Fibroblast of skin of right quadriceps (primary cell): Measurements from ENCODE around the gene GTF2A1.
"Not testable (repeated sequence)": the region's sequence is repeated elsewhere in the genome, so short reads cannot be mapped to it uniquely, and the experiment has no call there.

ENCODE experiments used
- DNase-seq: peaks from one replicate; pipeline ENCODE4 v3.0.0-alpha.2; 2013

GTF2A1 gene

GRCh38 chr14:81224222-81224621, 3.5 kb upstream of the GTF2A1 start:
- no peak for DNase-seq

GRCh38 chr14:81223788-81224187, 3.0 kb upstream of the GTF2A1 start:
- DNase-seq = not testable (repeated sequence)

DNA sequence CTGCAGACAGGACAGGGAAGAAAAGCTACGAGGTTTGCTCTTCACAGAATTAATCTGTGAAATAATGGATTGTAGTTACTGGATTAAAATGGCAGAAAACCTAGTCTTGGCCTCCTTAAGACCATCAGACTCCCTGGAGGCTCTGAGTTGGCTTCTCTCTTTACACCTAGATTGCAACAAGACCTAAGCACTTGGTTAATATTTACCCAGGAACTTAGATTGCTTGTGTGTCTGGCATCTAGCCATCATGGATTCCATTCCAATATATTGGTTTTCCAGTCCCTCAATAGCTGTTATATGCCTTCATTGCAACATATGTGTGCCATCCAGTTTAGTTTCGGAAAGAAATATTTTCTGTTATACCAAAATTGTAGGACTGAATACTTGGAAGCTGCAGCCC, 1.9 kb upstream of the GTF2A1 start:
- no peak for DNase-seq

DNA sequence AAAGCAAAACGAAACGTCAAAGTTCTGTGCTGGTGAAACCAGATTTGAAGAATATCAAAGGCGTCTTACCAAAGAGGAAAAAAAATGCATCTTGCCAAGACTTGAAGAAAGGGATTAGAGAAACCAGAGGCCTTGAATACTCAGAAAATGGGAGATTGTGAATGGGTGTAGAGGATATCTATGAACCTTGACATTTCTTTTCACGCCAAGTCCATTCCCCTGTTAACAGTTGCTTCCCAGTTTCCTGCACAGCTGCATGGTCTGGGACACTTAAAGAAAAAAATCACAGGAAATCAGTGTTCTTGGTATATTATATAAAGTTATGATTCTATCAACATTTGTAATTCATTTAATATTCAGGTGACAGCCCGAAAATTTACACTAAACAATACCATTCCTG, 1.4 kb upstream of the GTF2A1 start:
- no peak for DNase-seq

GRCh38 chr14:81221579-81222102, 882 bp upstream of the GTF2A1 start:
- no peak for DNase-seq

GRCh38 chr14:81220580-81220829, 254 bp downstream of the GTF2A1 start:
- no peak for DNase-seq

GRCh38 chr14:81219759-81220579, 790 bp downstream of the GTF2A1 start:
- DNase-seq = peak; percentile 23

DNA sequence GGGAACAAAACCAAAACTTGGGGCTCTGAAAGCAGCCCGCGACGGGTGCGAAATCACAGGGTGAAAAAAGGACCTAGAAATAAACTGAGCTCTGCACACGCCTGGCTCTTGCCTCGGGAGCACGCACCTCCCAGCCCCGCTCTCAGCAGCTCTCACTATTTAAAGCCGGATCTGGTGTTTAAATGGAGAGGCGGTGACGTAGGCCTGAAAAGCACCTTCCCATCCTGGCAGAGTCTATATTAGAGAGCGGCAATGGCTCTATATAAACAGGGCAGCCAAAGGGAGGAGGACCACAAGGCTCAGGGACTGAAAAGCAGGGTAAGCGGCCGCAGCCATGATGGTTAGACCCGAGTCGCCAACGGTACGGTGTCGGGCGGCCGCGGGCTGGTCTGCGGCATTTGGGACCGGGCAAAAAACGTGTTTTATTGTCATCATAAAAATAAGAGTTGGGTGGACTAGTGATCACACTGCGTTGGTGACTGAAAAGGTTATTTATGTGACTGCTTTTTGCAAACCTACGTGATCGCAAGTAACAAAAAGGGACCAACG, 1.5 kb downstream of the GTF2A1 start:
- DNase-seq = peak; percentile 98

DNA sequence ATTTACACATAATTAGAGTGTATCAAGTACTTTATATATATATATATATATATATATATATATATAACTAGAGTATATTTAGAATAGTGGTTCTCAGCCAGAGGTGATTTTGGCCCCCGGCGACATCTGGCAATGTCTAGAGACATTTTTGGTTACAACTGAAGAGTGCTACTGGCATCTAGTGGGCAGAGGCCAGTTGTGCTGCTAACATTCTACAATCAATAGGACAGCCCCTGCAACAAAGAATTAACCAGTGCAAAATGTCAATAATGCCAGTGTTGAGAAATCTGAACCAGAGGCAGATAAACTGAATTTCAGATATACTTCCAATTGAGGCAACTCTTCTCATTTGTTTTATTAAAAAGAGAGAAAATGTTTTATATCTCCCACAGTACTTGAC, 8.9 kb downstream of the GTF2A1 start:
- peak; percentile 13 for DNase-seq

- DNase-seq = no peak
These were observed 11.5 kb downstream of the GTF2A1 start for GRCh38 chr14:81209167-81209836.

- no peak for DNase-seq
These were observed 12.3 kb downstream of the GTF2A1 start for GRCh38 chr14:81208489-81208888.

DNA sequence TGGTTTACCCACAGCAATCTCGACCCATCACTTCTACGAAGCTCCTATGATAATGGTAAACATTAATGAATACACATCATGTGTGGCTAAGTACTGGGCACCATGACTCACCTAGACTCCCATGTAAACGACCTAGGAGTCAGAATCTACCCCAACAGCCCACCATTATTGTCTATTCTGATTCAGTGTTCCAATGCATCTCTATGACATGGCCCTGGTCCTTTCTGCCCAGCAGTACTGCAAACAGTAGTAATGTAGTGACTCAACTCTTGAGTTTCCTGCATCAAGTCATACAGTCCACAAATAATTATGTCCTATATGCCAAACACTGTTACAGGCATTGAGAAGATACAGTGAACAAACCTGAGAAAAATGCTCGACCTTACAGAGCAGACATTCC, 14.6 kb downstream of the GTF2A1 start:
- DNase-seq = peak; percentile 8

- no peak for DNase-seq
These were observed 15.1 kb downstream of the GTF2A1 start for GRCh38 chr14:81205639-81206038.

DNA sequence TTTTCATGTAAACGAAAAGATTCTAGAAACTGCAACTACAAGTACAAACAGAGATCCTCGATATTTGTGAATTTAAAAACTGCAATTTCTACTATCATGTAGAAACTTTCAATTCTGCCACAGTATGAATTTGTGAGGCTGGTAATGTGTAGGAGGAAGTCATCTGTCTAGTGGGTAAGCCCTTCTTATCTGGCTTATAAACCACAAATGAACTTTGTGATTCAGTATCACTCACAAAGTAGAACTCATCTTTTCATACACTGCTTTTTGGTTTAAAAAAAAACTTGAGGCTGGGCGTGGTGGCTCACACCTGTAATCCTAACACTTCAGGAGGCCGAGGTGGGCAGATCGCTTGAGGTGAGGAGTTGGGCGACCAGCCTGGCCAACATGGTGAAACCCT, 20.7 kb downstream of the GTF2A1 start:
- no peak for DNase-seq

DNA sequence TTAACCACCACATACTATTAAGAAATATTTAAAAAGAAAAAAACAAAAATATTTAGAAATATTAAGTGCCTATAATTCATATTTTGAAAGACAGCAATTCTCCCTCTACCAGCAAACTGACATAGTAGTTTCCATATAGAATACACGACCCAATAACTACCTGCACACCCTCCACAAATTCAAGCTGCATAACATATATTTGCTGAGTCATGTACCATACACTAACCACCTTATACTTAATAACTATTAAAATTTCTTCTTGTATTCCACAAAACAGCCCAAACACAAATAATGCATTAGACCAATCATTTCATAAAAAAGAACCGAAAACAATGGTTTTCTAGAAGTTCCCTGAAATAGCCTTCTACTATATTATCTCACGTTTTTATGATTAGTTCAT, 21.7 kb downstream of the GTF2A1 start:
- DNase-seq = no peak

GRCh38 chr14:81198651-81199050, 22.1 kb downstream of the GTF2A1 start:
- DNase-seq = no peak

DNA sequence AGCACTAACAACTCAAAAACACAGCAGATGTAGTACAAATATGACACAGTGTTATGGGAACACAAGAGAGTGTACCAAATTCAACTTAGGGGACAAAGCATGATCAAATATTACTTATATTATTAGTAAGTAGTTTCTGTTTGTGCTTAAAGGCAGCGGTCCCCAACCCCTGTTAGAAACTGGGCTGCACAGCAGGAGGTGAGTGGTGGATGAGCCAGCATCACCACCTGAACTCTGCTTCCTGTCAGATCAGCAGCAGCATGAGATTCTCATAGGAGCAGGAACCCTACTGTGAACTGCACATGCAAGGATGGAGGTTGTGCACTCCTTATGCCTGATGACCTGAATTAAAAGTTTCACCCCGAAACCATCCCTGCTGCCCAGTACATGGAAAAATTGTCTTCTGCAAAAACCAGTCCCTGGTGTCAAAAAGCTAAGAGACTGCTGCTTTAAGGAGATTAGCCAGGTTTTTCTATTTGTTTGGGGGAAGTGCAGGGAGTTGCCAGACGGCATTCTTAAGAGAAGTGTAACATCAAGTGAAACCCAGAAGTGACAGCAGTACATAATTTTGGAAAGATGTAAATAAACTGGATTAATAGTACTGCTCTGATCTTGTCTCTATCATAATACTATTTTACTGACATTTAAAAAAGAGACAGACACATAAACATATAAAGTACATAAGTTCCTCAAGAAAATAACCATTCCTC, 26.7 kb downstream of the GTF2A1 start:
- DNase-seq = no peak

GRCh38 chr14:81192594-81192993, 28.2 kb downstream of the GTF2A1 start:
- no peak for DNase-seq

GRCh38 chr14:81187832-81188522, 32.8 kb downstream of the GTF2A1 start:
- DNase-seq = no peak

DNA sequence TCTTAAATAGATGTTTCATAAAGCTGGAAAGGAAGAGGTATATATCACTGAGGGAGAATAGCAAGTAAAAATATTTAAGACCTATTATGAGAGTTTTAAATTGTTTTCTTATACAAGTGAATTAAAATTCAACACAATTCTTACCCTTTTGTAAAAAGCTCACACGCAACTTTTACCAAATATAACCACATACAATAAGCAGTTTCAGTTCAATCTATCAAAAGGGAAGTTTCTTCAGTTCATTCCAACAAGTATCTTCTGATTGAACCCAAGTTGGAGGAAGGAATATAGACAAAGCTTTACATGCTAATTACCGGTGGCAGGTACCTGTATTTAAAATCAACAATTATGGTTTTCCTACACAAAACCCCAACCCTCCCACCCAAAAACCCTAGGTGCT, 41.1 kb downstream of the GTF2A1 start:
- no peak for DNase-seq

GRCh38 chr14:81178063-81178462, 42.7 kb downstream of the GTF2A1 start:
- no peak for DNase-seq

DNA sequence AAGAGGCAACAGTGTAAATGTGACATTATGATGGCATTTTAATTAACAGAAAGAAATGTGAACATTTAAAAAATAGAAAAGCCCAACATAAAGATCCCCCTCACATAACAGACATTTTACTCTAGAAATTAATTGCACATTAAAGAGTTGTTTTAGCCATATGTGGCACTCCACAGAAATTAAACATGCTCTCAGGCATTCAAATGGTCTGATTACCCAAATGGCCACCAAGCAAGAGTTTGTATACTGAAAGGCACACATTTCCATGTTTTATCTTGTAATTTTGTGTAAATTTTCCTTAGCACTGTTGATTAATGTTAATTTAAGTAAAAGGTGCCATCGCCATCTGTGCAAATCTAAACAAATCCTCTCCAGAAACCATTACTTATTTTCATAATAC, 43.5 kb downstream of the GTF2A1 start:
- DNase-seq = no peak

- DNase-seq = no peak
These were observed 44.5 kb downstream of the GTF2A1 start for GRCh38 chr14:81176241-81176640.
